ENCODE measurements around the gene PITRM1. TPM values are rescaled to one million over a fixed set of nuclear protein-coding genes. Genes with fewer than 3 reads are reported as not detected.

PITRM1 gene
- polyA plus RNA-seq, 1 donor = 57.9 TPM

- WGBS (ENCODE audit: insufficient coverage, low lambda C conversion rate) = no CpG with 5 or more reads among the region's 13 CpGs
- Histone ChIP-seq H3K27me3 (ENCODE audit: control insufficient read depth, insufficient read depth, low read length) (no peaks in the 10 kb centered on the region), H3K4me3 (ENCODE audit: low read length) (no peak overlapping the region), H3K36me3 (ENCODE audit: control insufficient read depth, insufficient read depth, low read length) (peaks cover 87% of the 10 kb centered on the region), H3K4me1 (ENCODE audit: control insufficient read depth, insufficient read depth, low read length) (no peaks in the 10 kb centered on the region), H3K9me3 (ENCODE audit: control insufficient read depth, low read depth, low read length) (no peaks in the 10 kb centered on the region), H3K27ac (ENCODE audit: low read length) (no peak overlapping the region)
- DNase-seq = no peak
These were observed 22.2 kb downstream of the PITRM1 start for GRCh38 chr10:3150366-3150765.

- peaks cover 87% of the 10 kb centered on the region for H3K36me3 ChIP-seq (ENCODE audit: control insufficient read depth, insufficient read depth, low read length)
These were observed 22.7 kb downstream of the PITRM1 start for GRCh38 chr10:3149918-3150317.

GRCh38 chr10:3148994-3149393 is 23.6 kb downstream of the PITRM1 start:
- Histone ChIP-seq H3K4me1 (ENCODE audit: control insufficient read depth, insufficient read depth, low read length) (no peaks in the 10 kb centered on the region), H3K9me3 (ENCODE audit: control insufficient read depth, low read depth, low read length) (no peaks in the 10 kb centered on the region), H3K36me3 (ENCODE audit: control insufficient read depth, insufficient read depth, low read length) (peaks cover 88% of the 10 kb centered on the region), H3K27me3 (ENCODE audit: control insufficient read depth, insufficient read depth, low read length) (no peaks in the 10 kb centered on the region), H3K27ac (ENCODE audit: low read length) (no peak overlapping the region), H3K4me3 (ENCODE audit: low read length) (no peak overlapping the region)
- DNase-seq = no peak
- WGBS (ENCODE audit: insufficient coverage, low lambda C conversion rate) = no CpG with 5 or more reads among the region's 9 CpGs

More at GRCh38 chr10:3149918-3150317, 22.7 kb downstream of the PITRM1 start:
- Histone ChIP-seq H3K4me1 (ENCODE audit: control insufficient read depth, insufficient read depth, low read length) (no peaks in the 10 kb centered on the region), H3K4me3 (ENCODE audit: low read length) (no peak overlapping the region), H3K9me3 (ENCODE audit: control insufficient read depth, low read depth, low read length) (no peaks in the 10 kb centered on the region), H3K27ac (ENCODE audit: low read length) (no peak overlapping the region), H3K27me3 (ENCODE audit: control insufficient read depth, insufficient read depth, low read length) (no peaks in the 10 kb centered on the region)
- WGBS (ENCODE audit: insufficient coverage, low lambda C conversion rate) = no CpG with 5 or more reads among the region's 11 CpGs
- no peak for DNase-seq

- Histone ChIP-seq H3K36me3 (ENCODE audit: control insufficient read depth, insufficient read depth, low read length) (peaks cover 90% of the 10 kb centered on the region), H3K9me3 (ENCODE audit: control insufficient read depth, low read depth, low read length) (no peaks in the 10 kb centered on the region), H3K27ac (ENCODE audit: low read length) (no peak overlapping the region), H3K4me1 (ENCODE audit: control insufficient read depth, insufficient read depth, low read length) (no peaks in the 10 kb centered on the region), H3K27me3 (ENCODE audit: control insufficient read depth, insufficient read depth, low read length) (no peaks in the 10 kb centered on the region), H3K4me3 (ENCODE audit: low read length) (no peak overlapping the region)
- no CpG with 5 or more reads among the region's 17 CpGs for WGBS (ENCODE audit: insufficient coverage, low lambda C conversion rate)
- no peak for DNase-seq
These were observed 24.5 kb downstream of the PITRM1 start for GRCh38 chr10:3148041-3148440.

GRCh38 chr10:3147117-3147820 is 25.3 kb downstream of the PITRM1 start:
- Histone ChIP-seq H3K4me3 (ENCODE audit: low read length) (no peak overlapping the region), H3K4me1 (ENCODE audit: control insufficient read depth, insufficient read depth, low read length) (no peaks in the 10 kb centered on the region), H3K36me3 (ENCODE audit: control insufficient read depth, insufficient read depth, low read length) (peaks cover 90% of the 10 kb centered on the region), H3K27me3 (ENCODE audit: control insufficient read depth, insufficient read depth, low read length) (no peaks in the 10 kb centered on the region), H3K9me3 (ENCODE audit: control insufficient read depth, low read depth, low read length) (no peaks in the 10 kb centered on the region), H3K27ac (ENCODE audit: low read length) (no peak overlapping the region)
- no peak for DNase-seq
- WGBS (ENCODE audit: insufficient coverage, low lambda C conversion rate) = no CpG with 5 or more reads among the region's 17 CpGs

- Histone ChIP-seq H3K27me3 (ENCODE audit: control insufficient read depth, insufficient read depth, low read length) (no peaks in the 10 kb centered on the region), H3K4me3 (ENCODE audit: low read length) (no peak overlapping the region), H3K36me3 (ENCODE audit: control insufficient read depth, insufficient read depth, low read length) (peaks cover 92% of the 10 kb centered on the region), H3K27ac (ENCODE audit: low read length) (no peak overlapping the region), H3K4me1 (ENCODE audit: control insufficient read depth, insufficient read depth, low read length) (no peaks in the 10 kb centered on the region), H3K9me3 (ENCODE audit: control insufficient read depth, low read depth, low read length) (no peaks in the 10 kb centered on the region)
- WGBS (ENCODE audit: insufficient coverage, low lambda C conversion rate) = no CpG with 5 or more reads among the region's 8 CpGs
- no peak for DNase-seq
These were observed 26.3 kb downstream of the PITRM1 start for GRCh38 chr10:3146289-3146688.

GRCh38 chr10:3145366-3145765 is 27.2 kb downstream of the PITRM1 start:
- no peaks in the 10 kb centered on the region for H3K4me1 ChIP-seq (ENCODE audit: control insufficient read depth, insufficient read depth, low read length)
- H3K36me3 ChIP-seq (ENCODE audit: control insufficient read depth, insufficient read depth, low read length) = peaks cover 92% of the 10 kb centered on the region
- H3K9me3 ChIP-seq (ENCODE audit: control insufficient read depth, low read depth, low read length) = no peaks in the 10 kb centered on the region
- no peaks in the 10 kb centered on the region for H3K27me3 ChIP-seq (ENCODE audit: control insufficient read depth, insufficient read depth, low read length)
- DNase-seq = no peak
- 100% methylated on average over 3 of the region's 18 CpGs for WGBS (ENCODE audit: insufficient coverage, low lambda C conversion rate)
- no peak overlapping the region for H3K4me3 ChIP-seq (ENCODE audit: low read length)
- no peak overlapping the region for H3K27ac ChIP-seq (ENCODE audit: low read length)

GRCh38 chr10:3143791-3144434 is 28.7 kb downstream of the PITRM1 start:
- no peaks in the 10 kb centered on the region for H3K27me3 ChIP-seq (ENCODE audit: control insufficient read depth, insufficient read depth, low read length)
- no peaks in the 10 kb centered on the region for H3K4me1 ChIP-seq (ENCODE audit: control insufficient read depth, insufficient read depth, low read length)
- no peak overlapping the region for H3K4me3 ChIP-seq (ENCODE audit: low read length)
- H3K9me3 ChIP-seq (ENCODE audit: control insufficient read depth, low read depth, low read length) = no peaks in the 10 kb centered on the region
- WGBS (ENCODE audit: insufficient coverage, low lambda C conversion rate) = 100% methylated on average over 2 of the region's 19 CpGs
- DNase-seq = no peak
- no peak overlapping the region for H3K27ac ChIP-seq (ENCODE audit: low read length)
- H3K36me3 ChIP-seq (ENCODE audit: control insufficient read depth, insufficient read depth, low read length) = peaks cover 92% of the 10 kb centered on the region

GRCh38 chr10:3143366-3143765 is 29.2 kb downstream of the PITRM1 start:
- no peaks in the 10 kb centered on the region for H3K27me3 ChIP-seq (ENCODE audit: control insufficient read depth, insufficient read depth, low read length)
- H3K9me3 ChIP-seq (ENCODE audit: control insufficient read depth, low read depth, low read length) = no peaks in the 10 kb centered on the region
- DNase-seq = no peak
- 100% methylated on average over 1 of the region's 17 CpGs for WGBS (ENCODE audit: insufficient coverage, low lambda C conversion rate)
- H3K4me1 ChIP-seq (ENCODE audit: control insufficient read depth, insufficient read depth, low read length) = no peaks in the 10 kb centered on the region
- H3K27ac ChIP-seq (ENCODE audit: low read length) = no peak overlapping the region
- no peak overlapping the region for H3K4me3 ChIP-seq (ENCODE audit: low read length)
- H3K36me3 ChIP-seq (ENCODE audit: control insufficient read depth, insufficient read depth, low read length) = peaks cover 92% of the 10 kb centered on the region

- Histone ChIP-seq H3K4me1 (ENCODE audit: control insufficient read depth, insufficient read depth, low read length) (no peaks in the 10 kb centered on the region), H3K27me3 (ENCODE audit: control insufficient read depth, insufficient read depth, low read length) (no peaks in the 10 kb centered on the region), H3K4me3 (ENCODE audit: low read length) (no peak overlapping the region), H3K9me3 (ENCODE audit: control insufficient read depth, low read depth, low read length) (no peaks in the 10 kb centered on the region), H3K36me3 (ENCODE audit: control insufficient read depth, insufficient read depth, low read length) (peaks cover 93% of the 10 kb centered on the region), H3K27ac (ENCODE audit: low read length) (no peak overlapping the region)
- no peak for DNase-seq
- WGBS (ENCODE audit: insufficient coverage, low lambda C conversion rate) = no CpG with 5 or more reads among the region's 14 CpGs
These were observed 30.3 kb downstream of the PITRM1 start for GRCh38 chr10:3142146-3142875.

Data from large intestine (tissue), 3 donors.